Stimulated activated memory B cell treated with anti-CD40 and anti-IgM and Interleukin-4, amounts not matched to agents 10 μg/mL and 1 μg/mL and 100 μg/mL, for 72 hours (primary cell): ENCODE measurements around the gene SFI1.
"Not testable (repeated sequence)": the region's sequence is repeated elsewhere in the genome, so short reads cannot be mapped to it uniquely, and the experiment has no call there.

Experiments
- ATAC-seq: fragments of 150-1000 bp; cut with Tn5 transposase; 2 replicates; pipeline ENCODE4 v1.10.0; 2021
- H3K27ac Mint-ChIP-seq: one replicate; pipeline ENCODE4 v1.8.0; 2022; ENCODE audit warnings: mild to moderate bottlenecking, mixed read lengths
- H3K27me3 Mint-ChIP-seq: one replicate; pipeline ENCODE4 v1.8.0; 2022; ENCODE audit warnings: mixed read lengths
- H3K36me3 Mint-ChIP-seq: one replicate; pipeline ENCODE4 v1.8.0; 2022; ENCODE audit warnings: mixed read lengths
- H3K4me1 Mint-ChIP-seq: one replicate; pipeline ENCODE4 v1.8.0; 2022; ENCODE audit warnings: mixed read lengths
- H3K4me3 Mint-ChIP-seq: one replicate; pipeline ENCODE4 v1.8.0; 2022; ENCODE audit warnings: mild to moderate bottlenecking, moderate library complexity, mixed read lengths
- H3K9me3 Mint-ChIP-seq: one replicate; pipeline ENCODE4 v1.8.0; 2022; ENCODE audit warnings: mixed read lengths

Gene SFI1

GRCh38 chr22:31637447-31637890 lies 141.1 kb downstream of the SFI1 start:
- H3K27ac Mint-ChIP-seq, result peak overlapping the region; percentile 96
- no peaks in the 10 kb centered on the region for H3K27me3 Mint-ChIP-seq
- ATAC-seq, result peak; percentile 84
- H3K9me3 Mint-ChIP-seq, result no peaks in the 10 kb centered on the region
- H3K4me3 Mint-ChIP-seq, result peak overlapping the region; percentile 77
- H3K4me1 Mint-ChIP-seq, result peaks cover 68% of the 10 kb centered on the region
- H3K36me3 Mint-ChIP-seq, result peaks cover 14% of the 10 kb centered on the region

GRCh38 chr22:31637891-31638618 lies 141.7 kb downstream of the SFI1 start:
- peak overlapping the region; percentile 77 for H3K4me3 Mint-ChIP-seq
- H3K4me1 Mint-ChIP-seq, result peaks cover 68% of the 10 kb centered on the region
- H3K36me3 Mint-ChIP-seq, result peaks cover 14% of the 10 kb centered on the region
- peak overlapping the region; percentile 96 for H3K27ac Mint-ChIP-seq
- H3K9me3 Mint-ChIP-seq, result no peaks in the 10 kb centered on the region
- no peaks in the 10 kb centered on the region for H3K27me3 Mint-ChIP-seq
- peak; percentile 85 for ATAC-seq

DNA sequence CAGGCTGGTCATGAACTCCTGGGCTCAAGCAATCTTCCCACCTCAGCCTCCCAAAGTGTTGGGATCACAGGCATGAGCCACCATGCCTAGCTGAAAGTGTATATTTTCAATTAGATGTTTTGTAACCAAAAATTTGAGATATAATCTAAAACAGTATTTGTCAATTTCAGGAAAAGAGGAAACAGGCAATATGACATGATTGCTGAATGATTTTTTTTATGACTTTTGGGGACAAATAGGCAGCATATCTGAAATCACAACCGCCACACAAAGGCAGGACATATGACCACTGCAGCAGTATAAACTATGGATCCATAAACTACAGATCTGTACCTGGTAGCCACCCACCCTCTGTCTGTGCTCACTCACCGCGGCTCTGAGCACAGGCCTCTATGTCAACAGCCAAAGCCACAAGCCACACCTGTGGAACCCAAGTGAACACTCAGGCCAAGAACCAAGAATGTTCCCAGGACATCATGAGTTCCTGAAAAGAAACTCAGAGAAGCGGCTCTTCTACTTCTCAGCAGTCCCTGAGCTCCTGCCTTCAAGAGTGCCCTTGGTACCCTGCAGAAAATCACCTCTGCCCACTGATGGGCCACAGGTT lies 143.2 kb downstream of the SFI1 start:
- Mint-ChIP-seq H3K36me3 (peaks cover 11% of the 10 kb centered on the region), H3K27ac (peak overlapping the region; percentile 96), H3K4me3 (no peak overlapping the region), H3K9me3 (no peaks in the 10 kb centered on the region), H3K4me1 (peaks cover 55% of the 10 kb centered on the region), H3K27me3 (no peaks in the 10 kb centered on the region)
- no peak for ATAC-seq

GRCh38 chr22:31646186-31647019 lies 150.1 kb downstream of the SFI1 start:
- H3K36me3 Mint-ChIP-seq, result peaks cover 14% of the 10 kb centered on the region
- no peaks in the 10 kb centered on the region for H3K9me3 Mint-ChIP-seq
- no peak overlapping the region for H3K4me3 Mint-ChIP-seq
- ATAC-seq, result peak; percentile 83
- no peaks in the 10 kb centered on the region for H3K27me3 Mint-ChIP-seq
- H3K27ac Mint-ChIP-seq, result peak overlapping the region; percentile 68
- peaks cover 28% of the 10 kb centered on the region for H3K4me1 Mint-ChIP-seq

GRCh38 chr22:31647066-31647465 lies 150.7 kb downstream of the SFI1 start:
- H3K4me1 Mint-ChIP-seq, result peaks cover 35% of the 10 kb centered on the region
- H3K9me3 Mint-ChIP-seq, result no peaks in the 10 kb centered on the region
- no peak for ATAC-seq
- H3K36me3 Mint-ChIP-seq, result peaks cover 13% of the 10 kb centered on the region
- H3K27me3 Mint-ChIP-seq, result no peaks in the 10 kb centered on the region
- peak overlapping the region; percentile 68 for H3K27ac Mint-ChIP-seq
- no peak overlapping the region for H3K4me3 Mint-ChIP-seq

DNA sequence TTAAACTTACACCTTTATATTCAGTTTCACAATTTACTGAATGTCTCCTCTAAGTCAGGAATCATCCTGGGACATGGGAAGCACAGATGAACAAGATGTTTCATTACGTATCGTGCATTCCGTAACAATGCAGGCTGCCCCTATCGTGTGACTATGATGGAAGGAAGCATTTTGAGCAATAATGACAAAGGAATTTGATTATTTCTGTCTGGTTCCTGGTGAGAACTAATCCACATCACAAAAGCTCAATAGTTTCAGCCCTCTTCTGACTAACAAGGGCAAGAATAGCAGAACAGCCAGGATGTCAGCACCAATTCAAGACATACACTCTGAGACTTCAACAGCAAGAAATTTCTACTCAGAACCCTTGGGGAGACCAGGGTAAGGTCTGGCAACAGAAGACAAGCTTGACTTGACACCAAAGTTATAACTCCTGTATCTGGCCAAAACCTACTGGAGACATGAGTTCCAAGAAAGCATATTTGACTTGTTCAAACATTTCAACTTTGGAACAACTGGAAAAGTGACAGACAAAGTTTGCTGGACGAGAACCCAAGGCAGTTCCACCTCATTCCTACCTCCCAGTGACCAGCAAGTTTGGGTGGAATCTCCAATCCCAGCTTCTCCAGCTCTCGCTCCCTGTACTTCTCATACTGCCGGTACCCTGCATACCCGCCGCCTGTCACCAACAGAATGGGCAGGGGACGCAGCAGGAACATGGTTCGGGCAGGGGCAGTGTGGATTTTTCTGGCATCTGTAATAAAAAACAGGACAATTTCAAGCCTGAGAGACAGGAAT lies 151.4 kb downstream of the SFI1 start:
- Mint-ChIP-seq H3K27ac (peak overlapping the region; percentile 68), H3K27me3 (no peaks in the 10 kb centered on the region), H3K4me1 (peaks cover 41% of the 10 kb centered on the region), H3K9me3 (no peaks in the 10 kb centered on the region), H3K4me3 (no peak overlapping the region), H3K36me3 (peaks cover 9% of the 10 kb centered on the region)
- no peak for ATAC-seq

GRCh38 chr22:31650391-31650790 lies 154.1 kb downstream of the SFI1 start:
- H3K36me3 Mint-ChIP-seq, result peaks cover 18% of the 10 kb centered on the region
- no peak for ATAC-seq

GRCh38 chr22:31651664-31652063 lies 155.3 kb downstream of the SFI1 start:
- H3K9me3 Mint-ChIP-seq, result no peaks in the 10 kb centered on the region
- no peaks in the 10 kb centered on the region for H3K27me3 Mint-ChIP-seq
- peaks cover 56% of the 10 kb centered on the region for H3K4me1 Mint-ChIP-seq
- H3K4me3 Mint-ChIP-seq, result peak overlapping the region; percentile 58
- peaks cover 21% of the 10 kb centered on the region for H3K36me3 Mint-ChIP-seq
- H3K27ac Mint-ChIP-seq, result peak overlapping the region; percentile 78
- ATAC-seq, result peak; percentile 39

More at GRCh38 chr22:31650391-31650790, 154.1 kb downstream of the SFI1 start:
- H3K4me3 Mint-ChIP-seq, result no peak overlapping the region
- H3K4me1 Mint-ChIP-seq, result peaks cover 61% of the 10 kb centered on the region
- H3K27ac Mint-ChIP-seq, result no peak overlapping the region
- no peaks in the 10 kb centered on the region for H3K9me3 Mint-ChIP-seq
- no peaks in the 10 kb centered on the region for H3K27me3 Mint-ChIP-seq

DNA sequence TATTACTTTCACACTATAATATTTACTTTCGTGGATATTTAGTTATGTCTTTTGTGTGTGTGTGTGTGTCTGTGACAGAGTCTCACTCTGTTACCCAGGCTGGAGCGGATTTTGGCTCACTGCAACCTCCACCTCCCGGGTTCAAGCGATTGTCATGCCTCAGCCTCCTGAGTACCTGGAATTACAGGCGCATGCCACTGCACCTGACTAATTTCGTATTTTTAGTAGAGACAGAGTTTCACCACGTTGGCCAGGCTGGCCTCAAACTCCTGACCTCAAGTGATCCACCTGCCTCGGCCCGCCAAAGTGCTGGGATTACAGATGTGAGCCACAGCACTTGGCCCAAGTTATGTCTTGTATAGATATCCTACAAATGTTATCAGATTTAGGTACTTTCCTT lies 155.8 kb downstream of the SFI1 start:
- H3K9me3 Mint-ChIP-seq, result no peaks in the 10 kb centered on the region
- no peak for ATAC-seq
- peak overlapping the region; percentile 78 for H3K27ac Mint-ChIP-seq
- peaks cover 24% of the 10 kb centered on the region for H3K36me3 Mint-ChIP-seq
- peak overlapping the region; percentile 31 for H3K4me3 Mint-ChIP-seq
- peaks cover 54% of the 10 kb centered on the region for H3K4me1 Mint-ChIP-seq
- no peaks in the 10 kb centered on the region for H3K27me3 Mint-ChIP-seq

DNA sequence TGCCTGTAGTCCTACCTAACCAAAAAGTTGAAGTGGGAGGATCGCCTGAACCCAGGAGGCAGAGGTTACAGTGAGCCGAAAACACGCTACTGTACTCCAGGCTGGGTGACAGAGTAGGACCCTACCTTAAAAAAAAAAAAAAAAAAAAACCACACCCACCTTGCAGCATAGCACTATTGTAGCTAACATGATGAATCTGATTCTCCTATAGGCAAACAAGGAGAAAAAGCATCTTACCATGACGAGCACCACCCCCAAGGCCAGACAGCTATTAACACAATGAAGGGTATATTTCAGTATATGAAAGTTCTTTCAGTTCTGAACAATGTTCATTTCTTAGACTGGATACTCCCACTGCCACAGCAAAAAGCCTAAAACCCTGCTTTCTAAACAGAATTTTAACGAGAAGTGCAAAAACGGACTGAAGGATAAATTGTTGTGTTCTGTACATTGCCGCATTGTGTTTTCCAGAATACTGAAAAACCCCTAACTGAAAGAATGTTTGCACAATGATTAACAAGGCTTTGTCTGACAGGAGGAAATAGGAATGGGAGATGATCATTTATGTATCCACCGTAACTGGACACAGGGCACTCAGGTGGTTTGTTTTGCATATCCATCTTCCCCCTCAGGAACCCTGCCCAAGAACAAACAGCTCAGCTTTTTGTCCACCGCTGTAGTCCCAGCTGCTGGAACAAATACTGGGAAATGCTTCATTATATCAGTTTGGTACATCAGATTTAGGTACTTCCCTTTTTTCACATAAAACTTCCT lies 156.8 kb downstream of the SFI1 start:
- no peak for ATAC-seq
- Mint-ChIP-seq H3K9me3 (no peaks in the 10 kb centered on the region), H3K36me3 (peaks cover 29% of the 10 kb centered on the region), H3K27me3 (no peaks in the 10 kb centered on the region), H3K27ac (peak overlapping the region; percentile 78), H3K4me1 (peaks cover 53% of the 10 kb centered on the region), H3K4me3 (no peak overlapping the region)

DNA sequence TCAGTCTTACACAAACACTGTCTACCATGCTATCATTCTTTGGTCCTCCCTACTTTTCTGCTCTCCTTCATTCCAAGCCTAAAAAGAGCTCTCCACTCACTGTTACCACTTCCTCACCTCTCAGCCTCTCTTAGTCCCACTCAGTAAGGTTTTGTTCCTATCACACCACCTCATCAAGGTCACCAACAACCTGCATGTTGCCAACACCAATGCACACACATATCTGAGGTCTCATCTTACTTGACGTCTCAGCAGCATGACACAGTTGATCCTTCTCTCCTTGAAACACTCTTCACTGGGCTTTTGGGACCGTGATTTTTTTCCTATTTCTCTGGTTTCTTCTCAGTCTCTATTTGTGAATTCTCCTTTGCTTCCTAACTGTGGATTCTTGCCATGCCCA lies 157.6 kb downstream of the SFI1 start:
- Mint-ChIP-seq H3K27ac (peak overlapping the region; percentile 13), H3K9me3 (no peaks in the 10 kb centered on the region), H3K27me3 (no peaks in the 10 kb centered on the region), H3K36me3 (peaks cover 26% of the 10 kb centered on the region), H3K4me3 (no peak overlapping the region), H3K4me1 (peaks cover 54% of the 10 kb centered on the region)
- ATAC-seq, result no peak

GRCh38 chr22:31654408-31654807 lies 158.1 kb downstream of the SFI1 start:
- peaks cover 26% of the 10 kb centered on the region for H3K36me3 Mint-ChIP-seq
- no peaks in the 10 kb centered on the region for H3K9me3 Mint-ChIP-seq
- peaks cover 58% of the 10 kb centered on the region for H3K4me1 Mint-ChIP-seq
- ATAC-seq, result no peak
- H3K27me3 Mint-ChIP-seq, result no peaks in the 10 kb centered on the region
- H3K27ac Mint-ChIP-seq, result peak overlapping the region; percentile 13
- H3K4me3 Mint-ChIP-seq, result no peak overlapping the region

- peaks cover 22% of the 10 kb centered on the region for H3K36me3 Mint-ChIP-seq
- no peak overlapping the region for H3K27ac Mint-ChIP-seq
- H3K27me3 Mint-ChIP-seq, result no peaks in the 10 kb centered on the region
- H3K4me1 Mint-ChIP-seq, result peaks cover 37% of the 10 kb centered on the region
- no peaks in the 10 kb centered on the region for H3K9me3 Mint-ChIP-seq
- no peak overlapping the region for H3K4me3 Mint-ChIP-seq
- ATAC-seq, result no peak
Observed at GRCh38 chr22:31659246-31659645, 162.9 kb downstream of the SFI1 start.

- H3K27me3 Mint-ChIP-seq, H3K9me3 Mint-ChIP-seq: not testable (repeated sequence)
- Mint-ChIP-seq H3K36me3 (peaks cover 19% of the 10 kb centered on the region), H3K4me3 (peak overlapping the region; percentile 86), H3K4me1 (peaks cover 37% of the 10 kb centered on the region), H3K27ac (peak overlapping the region; percentile 85)
- peak; percentile 65 for ATAC-seq
Observed at GRCh38 chr22:31660860-31661341, 164.6 kb downstream of the SFI1 start.
